Measurements from ENCODE around the gene YY1. TPM values are rescaled to one million over a fixed set of nuclear protein-coding genes. Genes with fewer than 3 reads are reported as not detected.

YY1 gene
- total RNA-seq, 2 donors from 2014 or later, result 31.3 to 36.3 TPM

GRCh38 chr14:100330388-100330931 is 91.5 kb downstream of the YY1 start:
- H3K36me3 ChIP-seq, result peaks cover 10% of the 10 kb centered on the region
- H3K9me3 ChIP-seq, result no peaks in the 10 kb centered on the region
- no peak for DNase-seq (ENCODE audit: low spot score)
- H3K4me1 ChIP-seq, result no peaks in the 10 kb centered on the region
- no peaks in the 10 kb centered on the region for H3K27me3 ChIP-seq
- TF ChIP-seq CTCF (IDR thresholded peaks at IDR 0.05), result no peak
- H3K27ac ChIP-seq, result no peak overlapping the region
- no peak overlapping the region for H3K4me3 ChIP-seq

- no peak for DNase-seq (ENCODE audit: low spot score)
- Histone ChIP-seq H3K9me3 (no peaks in the 10 kb centered on the region), H3K36me3 (peaks cover 21% of the 10 kb centered on the region), H3K4me3 (no peak overlapping the region), H3K4me1 (no peaks in the 10 kb centered on the region), H3K27ac (no peak overlapping the region), H3K27me3 (no peaks in the 10 kb centered on the region)
- TF ChIP-seq CTCF (IDR thresholded peaks at IDR 0.05), result no peak
These were observed 93.2 kb downstream of the YY1 start for GRCh38 chr14:100332071-100332639.

MicroRNA genes within 50 kb of the gene (microRNA counts, 767-probe panel; counts per million panel counts)
- microRNA hsa-miR-345-5p, result 0 to 31.0 counts per million in 2 donors

Small RNA genes lying within 50 kb of the gene (microRNA-seq; reads per million reads assigned to microRNA genes)
- gene MIR345 (ENCODE audit: borderline number of aligned reads in 2 of 2, borderline replicate concordance in 1 of 2), result 86.4 to 89.8 reads per million in 2 donors
- gene MIR6764 (ENCODE audit: borderline number of aligned reads in 2 of 2, borderline replicate concordance in 1 of 2), result 0 to 0.71 reads per million in 2 donors

Other genes starting within 250 kb of the YY1 start
- gene EVL, start 173.7 kb upstream of the YY1 start, total RNA-seq, result 10 to 100 TPM; 41.5 to 42.0 TPM
- not detected for gene DEGS2, start 79.5 kb upstream of the YY1 start, total RNA-seq
- 10 to 100 TPM; 24.7 to 34.0 TPM for gene SLC25A29, start 67.3 kb downstream of the YY1 start, total RNA-seq
- not detected for gene SLC25A47, start 84.2 kb downstream of the YY1 start, total RNA-seq
- 1 to 10 TPM; 4.4 to 4.7 TPM for gene WDR25, start 137.3 kb downstream of the YY1 start, total RNA-seq

Data from right atrium auricular region (tissue), 2 donors.